Body of pancreas (tissue), 4 donors: ENCODE results near the gene NRDE2.

ENCODE experiments used
- CTCF ChIP-seq, 7 experiments: fragments of 450-650 bp in 4 of 7; fragments of 200-600 bp in 3 of 7; sonication (generic) in 3 of 7; IDR thresholded peaks; one replicate each; pipeline ENCODE4 v1.5.1; 2016 to 2019; ENCODE audit warnings: antibody characterized with exemption in 7 of 7
- POLR2A ChIP-seq, 3 donors: fragments of 450-650 bp; IDR thresholded peaks; one replicate each; pipeline ENCODE4 v1.6.1; 2016; ENCODE audit warnings: antibody characterized with exemption in 3 of 3, mild to moderate bottlenecking in 2 of 3

GRCh38 chr14:90242444-90242843 lies 89.3 kb downstream of the NRDE2 start:
- TF ChIP-seq CTCF (IDR thresholded peaks at IDR 0.05), result no peak
- no peak for TF ChIP-seq POLR2A (IDR thresholded peaks at IDR 0.05)
